Hepatocyte (in vitro differentiated cells): ENCODE results near the gene NOD1. TPM values are rescaled to one million over a fixed set of nuclear protein-coding genes. Genes with fewer than 3 reads are reported as not detected.
"Not testable (repeated sequence)": the region's sequence is repeated elsewhere in the genome, so short reads cannot be mapped to it uniquely, and the experiment has no call there.

Experiments used
- DNase-seq: peaks from one replicate; pipeline ENCODE4 v3.0.0-alpha.2; 2016; ENCODE audit warnings: low spot score
- H2AFZ ChIP-seq: fragments of 200-600 bp; sonication (generic); 2 replicates; pipeline ENCODE4 v1.6.0; 2016; ENCODE audit warnings: antibody characterized with exemption, mild to moderate bottlenecking
- H3K27ac ChIP-seq: fragments of 200-600 bp; sonication (generic); 2 replicates; pipeline ENCODE4 v1.5.1; 2016; ENCODE audit warnings: mild to moderate bottlenecking
- H3K27me3 ChIP-seq: fragments of 200-600 bp; sonication (generic); 2 replicates; pipeline ENCODE4 v1.6.1; 2016
- H3K36me3 ChIP-seq: fragments of 200-600 bp; sonication (generic); replicated peaks from 2 replicates; pipeline ENCODE4 v1.5.1; 2016; ENCODE audit warnings: low read depth; ENCODE audit not compliant: insufficient read depth
- H3K4me1 ChIP-seq: fragments of 200-600 bp; sonication (generic); 2 replicates; pipeline ENCODE4 v1.5.1; 2016; ENCODE audit warnings: mild to moderate bottlenecking, moderate library complexity; ENCODE audit not compliant: insufficient read depth
- H3K4me2 ChIP-seq: fragments of 200-600 bp; sonication (generic); 2 replicates; pipeline ENCODE4 v1.6.0; 2016
- H3K4me3 ChIP-seq: fragments of 200-600 bp; sonication (generic); 2 replicates; pipeline ENCODE4 v1.5.1; 2016; ENCODE audit warnings: mild to moderate bottlenecking
- H3K79me2 ChIP-seq: fragments of 200-600 bp; sonication (generic); 2 replicates; pipeline ENCODE4 v1.6.0; 2017; ENCODE audit warnings: mild to moderate bottlenecking
- H3K9me2 ChIP-seq: fragments of 200-600 bp; sonication (generic); replicated peaks from 2 replicates; pipeline ENCODE4 v1.6.0; 2017; ENCODE audit warnings: mild to moderate bottlenecking; ENCODE audit not compliant: insufficient read depth
- H3K9me3 ChIP-seq: fragments of 200-600 bp; sonication (generic); 2 replicates; pipeline ENCODE4 v1.5.1; 2016; ENCODE audit warnings: low read depth, mild to moderate bottlenecking
- H4K20me1 ChIP-seq: fragments of 200-600 bp; sonication (generic); 2 replicates; pipeline ENCODE4 v1.6.0; 2016; ENCODE audit warnings: mild to moderate bottlenecking; ENCODE audit not compliant: insufficient read depth, poor library complexity, severe bottlenecking
- CTCF ChIP-seq: fragments of 200-600 bp; sonication (generic); IDR thresholded peaks from 2 replicates; pipeline ENCODE4 v1.5.1; 2016; ENCODE audit warnings: antibody characterized with exemption, mild to moderate bottlenecking; ENCODE audit not compliant: poor library complexity
- EZH2 ChIP-seq: fragments of 200-600 bp; sonication (generic); IDR thresholded peaks from 2 replicates; pipeline ENCODE4 v1.6.1; 2016; ENCODE audit warnings: antibody characterized with exemption, mild to moderate bottlenecking, borderline replicate concordance
- EZH2phosphoT487 ChIP-seq: fragments of 200-600 bp; sonication (generic); IDR thresholded peaks from one replicate; pipeline ENCODE4 v1.6.1; 2018; ENCODE audit warnings: antibody characterized with exemption, mild to moderate bottlenecking, low read depth, moderate library complexity; ENCODE audit not compliant: unreplicated experiment, severe bottlenecking
- WGBS: methylation state at CpG from one replicate; pipeline ENCODE4 v1.1.6; 2016; ENCODE audit warnings: low lambda C conversion rate; ENCODE audit errors: missing lambda C conversion rate; 5-methylcytosine and 5-hydroxymethylcytosine counted together
- polyA plus RNA-seq: library from polyadenylated mRNA; unstranded; fragments of >200 nt; fragmentation: Nextera tagmentation; extraction: Ambion mirVana; gene quantifications from 2 replicates; pipeline ENCODE4 v1.2.1, GENCODE V29; 2016
- total RNA-seq: library from RNA; depleted of rRNA; stranded (reverse); fragments of >200 nt; gene quantifications from 2 replicates; pipeline ENCODE4 v1.2.3, GENCODE V29; 2014

Gene NOD1
- total and polyA plus RNA-seq, 2 experiments from 2014 or later: 3.0 to 6.1 TPM

GRCh38 chr7:30420662-30421061 lies 57.9 kb downstream of the NOD1 start:
- Histone ChIP-seq H3K79me2 (no peaks in the 10 kb centered on the region), H3K27ac (no peak overlapping the region), H2AFZ (no peak overlapping the region), H3K9me3 (no peaks in the 10 kb centered on the region), H4K20me1 (no peaks in the 10 kb centered on the region), H3K4me2 (peak overlapping the region; percentile 25), H3K4me3 (no peak overlapping the region), H3K27me3 (no peaks in the 10 kb centered on the region), H3K36me3 (no peaks in the 10 kb centered on the region), H3K4me1 (no peaks in the 10 kb centered on the region), H3K9me2 (no peaks in the 10 kb centered on the region)
- no peak for DNase-seq
- 92% methylated on average over 3 of the region's 3 CpGs for WGBS
- no peak for TF ChIP-seq EZH2phosphoT487

GRCh38 chr7:30420080-30420479 lies 58.5 kb downstream of the NOD1 start:
- not testable (repeated sequence) for H3K4me3 ChIP-seq, H2AFZ ChIP-seq, H3K36me3 ChIP-seq, H3K27me3 ChIP-seq, H3K9me2 ChIP-seq, H3K79me2 ChIP-seq, H3K9me3 ChIP-seq, H3K4me1 ChIP-seq, DNase-seq, H3K27ac ChIP-seq, H4K20me1 ChIP-seq
- 71% methylated on average over 13 of the region's 26 CpGs for WGBS
- H3K4me2 ChIP-seq: peak overlapping the region; percentile 25

- Histone ChIP-seq H3K9me3 (no peaks in the 10 kb centered on the region), H3K4me3 (no peak overlapping the region), H2AFZ (no peak overlapping the region), H3K9me2 (no peaks in the 10 kb centered on the region), H3K27ac (no peak overlapping the region), H4K20me1 (no peaks in the 10 kb centered on the region), H3K36me3 (no peaks in the 10 kb centered on the region), H3K4me1 (no peaks in the 10 kb centered on the region), H3K4me2 (no peak overlapping the region), H3K79me2 (no peaks in the 10 kb centered on the region), H3K27me3 (no peaks in the 10 kb centered on the region)
- no peak for TF ChIP-seq EZH2
- no peak for TF ChIP-seq EZH2phosphoT487
- no peak for TF ChIP-seq CTCF
- 91% methylated on average over 7 of the region's 7 CpGs for WGBS
- no peak for DNase-seq
Measured at GRCh38 chr7:30413864-30414263, 64.7 kb downstream of the NOD1 start.

GRCh38 chr7:30412782-30413504 lies 65.6 kb downstream of the NOD1 start:
- H2AFZ ChIP-seq: no peak overlapping the region
- H3K27me3 ChIP-seq: no peaks in the 10 kb centered on the region
- H3K36me3 ChIP-seq: no peaks in the 10 kb centered on the region
- H3K9me3 ChIP-seq: no peaks in the 10 kb centered on the region
- no peaks in the 10 kb centered on the region for H3K9me2 ChIP-seq
- no peaks in the 10 kb centered on the region for H3K4me1 ChIP-seq
- H3K27ac ChIP-seq: no peak overlapping the region
- no peak overlapping the region for H3K4me2 ChIP-seq
- WGBS: 47% methylated on average over 5 of the region's 5 CpGs
- H3K4me3 ChIP-seq: no peak overlapping the region
- peak; percentile 82 for DNase-seq
- H3K79me2 ChIP-seq: no peaks in the 10 kb centered on the region
- H4K20me1 ChIP-seq: no peaks in the 10 kb centered on the region
- no peak for TF ChIP-seq EZH2
- TF ChIP-seq CTCF: peak; percentile 76
- TF ChIP-seq EZH2phosphoT487: no peak
